Loucy (cell line): ENCODE measurements around the gene PAK5.

Source experiments
- H2AFZ ChIP-seq: fragments of 200-600 bp; sonication (generic); 2 replicates; pipeline ENCODE4 v1.6.0; 2016; ENCODE audit warnings: antibody characterized with exemption, mild to moderate bottlenecking, low read length, moderate library complexity
- H3F3A ChIP-seq: fragments of 200-600 bp; 2 replicates; pipeline ENCODE4 v1.6.0; 2016; ENCODE audit warnings: antibody characterized with exemption, low read depth, mild to moderate bottlenecking
- H3K27me3 ChIP-seq: fragments of 200-600 bp; sonication (generic); 2 replicates; pipeline ENCODE4 v1.6.1; 2014; ENCODE audit warnings: low read length, mild to moderate bottlenecking; ENCODE audit not compliant: insufficient read depth, poor library complexity, severe bottlenecking
- H3K36me3 ChIP-seq: fragments of 200-600 bp; sonication (generic); 2 replicates; pipeline ENCODE4 v1.6.1; 2016; ENCODE audit warnings: low read length; ENCODE audit not compliant: insufficient read depth
- H3K4me1 ChIP-seq: fragments of 200-600 bp; sonication (generic); 2 replicates; pipeline ENCODE4 v1.5.1; 2014; ENCODE audit warnings: low read length, mild to moderate bottlenecking; ENCODE audit not compliant: insufficient read depth, poor library complexity, severe bottlenecking
- H3K4me2 ChIP-seq: fragments of 200-600 bp; sonication (generic); 2 replicates; pipeline ENCODE4 v1.6.0; 2014; ENCODE audit warnings: antibody characterized with exemption, low read length, low read depth, mild to moderate bottlenecking; ENCODE audit not compliant: poor library complexity, severe bottlenecking
- H3K4me3 ChIP-seq: fragments of 200-600 bp; sonication (generic); 2 replicates; pipeline ENCODE4 v1.5.1; 2014; ENCODE audit warnings: low read length, mild to moderate bottlenecking, mixed read lengths; ENCODE audit not compliant: poor library complexity, severe bottlenecking
- H3K79me2 ChIP-seq: fragments of 200-600 bp; sonication (generic); 2 replicates; pipeline ENCODE4 v1.6.1; 2014; ENCODE audit warnings: low read length; ENCODE audit not compliant: insufficient read depth
- H3K9ac ChIP-seq: fragments of 200-600 bp; sonication (generic); 2 replicates; pipeline ENCODE4 v1.6.0; 2014; ENCODE audit warnings: mild to moderate bottlenecking, low read depth, low read length, moderate library complexity; ENCODE audit not compliant: poor library complexity, severe bottlenecking
- H3K9me2 ChIP-seq: fragments of 200-600 bp; sonication (generic); replicated peaks from 2 replicates; pipeline ENCODE4 v1.6.1; 2016; ENCODE audit warnings: low read depth, low read length, mixed read lengths
- H3K9me3 ChIP-seq: fragments of 200-600 bp; sonication (generic); 2 replicates; pipeline ENCODE4 v1.6.1; 2014; ENCODE audit warnings: mild to moderate bottlenecking, antibody characterized with exemption, low read length, low read depth; ENCODE audit not compliant: insufficient read depth
- H4K20me1 ChIP-seq: fragments of 200-600 bp; sonication (generic); 2 replicates; pipeline ENCODE4 v1.6.0; 2014; ENCODE audit warnings: antibody characterized with exemption, low read length, mild to moderate bottlenecking; ENCODE audit not compliant: insufficient read depth, poor library complexity, severe bottlenecking
- EZH2phosphoT487 ChIP-seq: fragments of 200-600 bp; IDR thresholded peaks from 2 replicates; pipeline ENCODE4 v1.6.1; 2018; ENCODE audit warnings: antibody characterized with exemption, mild to moderate bottlenecking, moderate library complexity, borderline replicate concordance
- TF ChIP-seq, protein P1 (sequence below): fragments of 200-600 bp; sonication (generic); conservative IDR thresholded peaks from 2 replicates; pipeline ENCODE4 v1.5.1; 2014; ENCODE audit warnings: mild to moderate bottlenecking, antibody characterized with exemption, low read length

PAK5 gene

GRCh38 chr20:9632991-9633390, 205.9 kb downstream of the PAK5 start:
- Histone ChIP-seq H3F3A (no peaks in the 10 kb centered on the region), H3K4me2 (no peak overlapping the region), H3K4me3 (no peak overlapping the region), H3K27me3 (no peaks in the 10 kb centered on the region), H4K20me1 (no peaks in the 10 kb centered on the region), H3K9me2 (no peaks in the 10 kb centered on the region), H3K9ac (no peak overlapping the region), H2AFZ (no peak overlapping the region), H3K4me1 (no peaks in the 10 kb centered on the region), H3K79me2 (no peaks in the 10 kb centered on the region), H3K36me3 (no peaks in the 10 kb centered on the region), H3K9me3 (no peaks in the 10 kb centered on the region)
- no peak for TF ChIP-seq EZH2phosphoT487
- TF ChIP-seq, protein P1, sequence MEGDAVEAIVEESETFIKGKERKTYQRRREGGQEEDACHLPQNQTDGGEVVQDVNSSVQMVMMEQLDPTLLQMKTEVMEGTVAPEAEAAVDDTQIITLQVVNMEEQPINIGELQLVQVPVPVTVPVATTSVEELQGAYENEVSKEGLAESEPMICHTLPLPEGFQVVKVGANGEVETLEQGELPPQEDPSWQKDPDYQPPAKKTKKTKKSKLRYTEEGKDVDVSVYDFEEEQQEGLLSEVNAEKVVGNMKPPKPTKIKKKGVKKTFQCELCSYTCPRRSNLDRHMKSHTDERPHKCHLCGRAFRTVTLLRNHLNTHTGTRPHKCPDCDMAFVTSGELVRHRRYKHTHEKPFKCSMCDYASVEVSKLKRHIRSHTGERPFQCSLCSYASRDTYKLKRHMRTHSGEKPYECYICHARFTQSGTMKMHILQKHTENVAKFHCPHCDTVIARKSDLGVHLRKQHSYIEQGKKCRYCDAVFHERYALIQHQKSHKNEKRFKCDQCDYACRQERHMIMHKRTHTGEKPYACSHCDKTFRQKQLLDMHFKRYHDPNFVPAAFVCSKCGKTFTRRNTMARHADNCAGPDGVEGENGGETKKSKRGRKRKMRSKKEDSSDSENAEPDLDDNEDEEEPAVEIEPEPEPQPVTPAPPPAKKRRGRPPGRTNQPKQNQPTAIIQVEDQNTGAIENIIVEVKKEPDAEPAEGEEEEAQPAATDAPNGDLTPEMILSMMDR: no peak

- H3K79me2 ChIP-seq: no peaks in the 10 kb centered on the region
- no peaks in the 10 kb centered on the region for H3K36me3 ChIP-seq
- H3F3A ChIP-seq: no peaks in the 10 kb centered on the region
- no peaks in the 10 kb centered on the region for H3K9me2 ChIP-seq
- no peak overlapping the region for H3K4me2 ChIP-seq
- no peak overlapping the region for H3K9ac ChIP-seq
- no peaks in the 10 kb centered on the region for H3K9me3 ChIP-seq
- H3K4me1 ChIP-seq: no peaks in the 10 kb centered on the region
- H4K20me1 ChIP-seq: no peaks in the 10 kb centered on the region
- H3K4me3 ChIP-seq: no peak overlapping the region
- H2AFZ ChIP-seq: no peak overlapping the region
- no peak for TF ChIP-seq EZH2phosphoT487
- TF ChIP-seq, protein P1: no peak
- H3K27me3 ChIP-seq: no peaks in the 10 kb centered on the region
Measured at GRCh38 chr20:9632265-9632664, 206.6 kb downstream of the PAK5 start.

DNA sequence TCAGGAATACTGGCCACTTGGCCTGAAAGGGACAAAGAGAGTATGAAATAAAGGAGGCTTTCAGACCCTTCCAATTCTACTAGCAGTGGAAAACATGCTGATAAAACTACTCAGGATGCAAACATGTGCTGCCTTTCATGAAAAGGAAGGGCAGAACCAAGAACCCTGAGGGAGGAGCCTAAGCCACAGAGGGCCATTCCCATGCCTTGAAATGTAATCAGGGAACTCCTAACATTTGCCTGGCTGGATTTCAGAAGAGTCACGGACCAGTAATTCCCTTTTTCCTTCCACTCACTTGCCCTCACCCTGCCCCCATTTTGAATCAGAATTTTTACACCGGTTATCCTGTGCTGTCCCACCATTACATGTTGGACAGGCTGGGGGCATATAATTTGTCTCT, 208.3 kb downstream of the PAK5 start:
- no peaks in the 10 kb centered on the region for H3K9me3 ChIP-seq
- no peak overlapping the region for H3K4me3 ChIP-seq
- H3K4me1 ChIP-seq: no peaks in the 10 kb centered on the region
- no peak overlapping the region for H2AFZ ChIP-seq
- no peaks in the 10 kb centered on the region for H3K27me3 ChIP-seq
- H3F3A ChIP-seq: no peaks in the 10 kb centered on the region
- no peak overlapping the region for H3K4me2 ChIP-seq
- H3K9me2 ChIP-seq: no peaks in the 10 kb centered on the region
- H3K36me3 ChIP-seq: no peaks in the 10 kb centered on the region
- H3K79me2 ChIP-seq: no peaks in the 10 kb centered on the region
- H3K9ac ChIP-seq: no peak overlapping the region
- TF ChIP-seq, protein P1: no peak
- no peak for TF ChIP-seq EZH2phosphoT487
- H4K20me1 ChIP-seq: no peaks in the 10 kb centered on the region
